Measurements from ENCODE around the gene VAV2. TPM values are rescaled to one million over a fixed set of nuclear protein-coding genes. Genes with fewer than 3 reads are reported as not detected.

VAV2 gene
- polyA plus RNA-seq, 1 of the 3 experiments (the other 2 are of a cell fraction) = 14.9 TPM

DNA sequence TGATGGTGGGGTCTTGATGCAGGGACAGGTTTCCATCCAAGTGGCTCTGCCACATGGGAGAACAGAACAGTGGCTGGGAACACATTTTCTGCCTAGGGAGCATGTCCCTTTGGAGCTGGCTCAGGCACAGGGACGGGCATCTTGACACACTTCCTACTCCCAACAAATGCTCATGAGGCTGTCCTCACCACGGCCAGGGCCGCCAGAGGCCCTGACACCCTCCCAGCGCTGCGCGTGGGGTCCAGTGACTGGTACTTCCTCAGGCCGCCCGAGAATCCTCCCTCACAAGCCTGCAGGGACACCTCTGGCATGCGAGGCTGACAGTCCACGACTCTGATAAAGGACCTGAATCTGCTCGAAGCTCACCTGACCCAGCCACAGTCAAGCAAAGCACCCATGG, 193.0 kb downstream of the VAV2 start:
- Histone ChIP-seq H3F3A (replicated peaks; ENCODE audit: insufficient read depth) (no peaks in the 10 kb centered on the region), H3K4me2 (no peak overlapping the region), H3K4me3 (ENCODE audit: low read depth in 2 of 2, low read length in 1 of 2) (no peak overlapping the region), H3K9ac (no peak overlapping the region), H3K79me2 (ENCODE audit: insufficient read depth) (no peaks in the 10 kb centered on the region), H4K20me1 (ENCODE audit: insufficient read depth) (no peaks in the 10 kb centered on the region), H3K9me3 (no peaks in the 10 kb centered on the region), H3K27ac (ENCODE audit: low read depth in 2 of 2, low read length in 1 of 2) (no peak overlapping the region), H3K27me3 (ENCODE audit: insufficient read depth) (no peaks in the 10 kb centered on the region), H3K9me2 (no peaks in the 10 kb centered on the region), H3K4me1 (ENCODE audit: control insufficient read depth in 1 of 2, insufficient read depth in 2 of 2, low read depth in 1 of 2, low read length in 1 of 2) (peaks cover 0 to 3% of the 10 kb centered on the region in 2 experiments; a peak in 1 of 4 replicates), H2AFZ (ENCODE audit: low read depth) (no peak overlapping the region), H3K36me3 (replicated peaks in 1 of 2; ENCODE audit: control insufficient read depth in 1 of 2, insufficient read depth in 2 of 2, low read length in 1 of 2) (peaks cover 0 to 15% of the 10 kb centered on the region in 2 experiments)
- TF ChIP-seq RFX5 (IDR thresholded peaks at IDR 0.05; ENCODE audit: low read length) = no peak
- no peak for TF ChIP-seq YY1 (IDR thresholded peaks at IDR 0.05; ENCODE audit: low read depth)
- no peak for TF ChIP-seq TCF12 (IDR thresholded peaks at IDR 0.05)
- ChIA-PET POLR2A (no interaction called here), CTCF (interaction anchor here (16.1 kb wide), 1 partner anchor 194 kb away, joined by 236 read pairs; the partner anchor contains the start of gene VAV2)
- DNase-seq = no peak
- WGBS (ENCODE audit: low lambda C conversion rate) = no CpG with 5 or more reads among the region's 11 CpGs

DNA sequence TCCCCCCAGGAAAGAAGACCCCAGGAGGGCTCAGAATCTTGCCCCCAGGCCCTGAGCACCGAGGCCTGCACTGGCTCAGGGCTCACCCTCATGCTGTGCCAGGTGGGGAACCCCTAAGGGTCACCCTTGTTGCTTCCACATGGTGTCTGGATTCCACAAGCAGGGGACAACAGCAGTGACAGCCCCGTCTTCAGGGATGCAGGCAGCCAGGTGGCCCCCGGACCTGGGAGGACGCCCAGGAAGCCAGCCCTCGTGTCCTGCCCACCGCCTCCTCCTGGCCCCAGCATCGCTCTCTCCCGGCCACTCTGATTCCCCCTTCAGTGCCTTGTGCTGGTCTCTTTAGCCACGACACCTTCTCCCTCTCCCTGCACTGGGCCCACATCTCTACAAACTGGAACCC, 194.0 kb downstream of the VAV2 start:
- Histone ChIP-seq H4K20me1 (ENCODE audit: insufficient read depth) (no peaks in the 10 kb centered on the region), H3K9me2 (no peaks in the 10 kb centered on the region), H3K36me3 (replicated peaks in 1 of 2; ENCODE audit: control insufficient read depth in 1 of 2, insufficient read depth in 2 of 2, low read length in 1 of 2) (peaks cover 0 to 16% of the 10 kb centered on the region in 2 experiments), H3K4me3 (ENCODE audit: low read depth in 2 of 2, low read length in 1 of 2) (no peak overlapping the region), H3K27me3 (ENCODE audit: insufficient read depth) (no peaks in the 10 kb centered on the region), H3K4me2 (no peak overlapping the region), H2AFZ (ENCODE audit: low read depth) (no peak overlapping the region), H3K27ac (ENCODE audit: low read depth in 2 of 2, low read length in 1 of 2) (no peak overlapping the region; a peak in 1 of 4 replicates), H3K79me2 (ENCODE audit: insufficient read depth) (no peaks in the 10 kb centered on the region), H3K9me3 (no peaks in the 10 kb centered on the region), H3F3A (replicated peaks; ENCODE audit: insufficient read depth) (no peaks in the 10 kb centered on the region), H3K4me1 (ENCODE audit: control insufficient read depth in 1 of 2, insufficient read depth in 2 of 2, low read depth in 1 of 2, low read length in 1 of 2) (peaks cover 0 to 6% of the 10 kb centered on the region in 2 experiments; a peak in 1 of 4 replicates), H3K9ac (no peak overlapping the region)
- no peak for TF ChIP-seq NRF1 (IDR thresholded peaks at IDR 0.05; ENCODE audit: low read depth, low read length)
- no peak for TF ChIP-seq RFX5 (IDR thresholded peaks at IDR 0.05; ENCODE audit: low read length)
- TF ChIP-seq, protein P1, sequence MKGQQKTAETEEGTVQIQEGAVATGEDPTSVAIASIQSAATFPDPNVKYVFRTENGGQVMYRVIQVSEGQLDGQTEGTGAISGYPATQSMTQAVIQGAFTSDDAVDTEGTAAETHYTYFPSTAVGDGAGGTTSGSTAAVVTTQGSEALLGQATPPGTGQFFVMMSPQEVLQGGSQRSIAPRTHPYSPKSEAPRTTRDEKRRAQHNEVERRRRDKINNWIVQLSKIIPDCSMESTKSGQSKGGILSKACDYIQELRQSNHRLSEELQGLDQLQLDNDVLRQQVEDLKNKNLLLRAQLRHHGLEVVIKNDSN (IDR thresholded peaks at IDR 0.05; ENCODE audit: borderline replicate concordance, low read depth) = no peak
- TF ChIP-seq, protein P2, sequence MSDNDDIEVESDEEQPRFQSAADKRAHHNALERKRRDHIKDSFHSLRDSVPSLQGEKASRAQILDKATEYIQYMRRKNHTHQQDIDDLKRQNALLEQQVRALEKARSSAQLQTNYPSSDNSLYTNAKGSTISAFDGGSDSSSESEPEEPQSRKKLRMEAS (IDR thresholded peaks at IDR 0.05; ENCODE audit: low read depth) = no peak
- WGBS (ENCODE audit: low lambda C conversion rate) = 96% methylated on average over 6 of the region's 9 CpGs
- POLR2A ChIA-PET = no interaction called here
- CTCF ChIA-PET = interaction anchor here (0.9 to 16.1 kb wide), 3 partner anchors 15 to 195 kb away, joined by 3 to 236 read pairs (median 90); partner anchors contain the start of gene VAV2
- DNase-seq = no peak

DNA sequence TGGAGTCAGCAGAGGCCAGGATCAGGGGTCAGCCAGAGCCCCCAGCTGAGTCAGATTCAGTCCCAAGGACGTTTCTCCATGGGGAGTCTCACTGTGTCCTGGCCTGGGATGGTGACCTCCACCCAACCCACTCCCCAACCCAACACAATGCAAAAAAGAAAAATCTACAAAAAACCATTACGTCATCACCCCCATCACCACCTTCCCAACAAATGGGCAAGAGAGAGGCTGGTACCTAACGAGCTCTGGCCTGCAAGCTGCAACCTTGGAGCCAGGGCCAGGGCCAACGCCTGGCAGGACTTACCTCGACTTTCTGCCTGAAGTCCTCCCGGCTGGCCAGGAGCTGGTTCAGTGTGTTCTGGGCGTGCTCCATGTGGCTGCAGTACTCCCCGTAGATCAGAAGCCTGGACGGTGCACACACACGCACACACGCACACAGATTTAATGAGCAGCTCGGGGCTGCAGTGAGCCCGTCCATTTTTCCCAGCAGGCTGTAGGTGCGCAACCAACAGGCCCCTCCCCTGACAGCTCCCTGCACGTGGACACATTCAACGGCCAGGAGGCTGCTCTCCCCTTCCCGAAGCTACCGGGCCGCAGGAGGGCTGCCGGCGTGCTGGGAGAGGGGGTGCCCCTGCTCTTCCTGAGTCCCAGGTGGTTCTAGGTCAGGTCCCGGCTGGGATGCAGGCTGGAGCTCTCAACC, 194.6 kb downstream of the VAV2 start:
- Histone ChIP-seq H3K4me1 (ENCODE audit: control insufficient read depth in 1 of 2, insufficient read depth in 2 of 2, low read depth in 1 of 2, low read length in 1 of 2) (peaks cover 0 to 11% of the 10 kb centered on the region in 2 experiments; a peak in 1 of 4 replicates), H2AFZ (ENCODE audit: low read depth) (no peak overlapping the region), H3K9me2 (no peaks in the 10 kb centered on the region), H3F3A (replicated peaks; ENCODE audit: insufficient read depth) (no peaks in the 10 kb centered on the region), H3K4me2 (no peak overlapping the region), H3K79me2 (ENCODE audit: insufficient read depth) (no peaks in the 10 kb centered on the region), H3K9me3 (no peaks in the 10 kb centered on the region), H4K20me1 (ENCODE audit: insufficient read depth) (no peaks in the 10 kb centered on the region), H3K4me3 (ENCODE audit: low read depth in 2 of 2, low read length in 1 of 2) (no peak overlapping the region), H3K9ac (no peak overlapping the region), H3K27me3 (ENCODE audit: insufficient read depth) (no peaks in the 10 kb centered on the region), H3K36me3 (replicated peaks in 1 of 2; ENCODE audit: control insufficient read depth in 1 of 2, insufficient read depth in 2 of 2, low read length in 1 of 2) (peaks cover 0 to 16% of the 10 kb centered on the region in 2 experiments), H3K27ac (ENCODE audit: low read depth in 2 of 2, low read length in 1 of 2) (no peak overlapping the region)
- WGBS (ENCODE audit: low lambda C conversion rate) = 93% methylated on average over 14 of the region's 22 CpGs
- CTCF ChIA-PET = interaction anchor here (0.9 to 16.1 kb wide), 3 partner anchors 16 to 196 kb away, joined by 3 to 236 read pairs (median 90); partner anchors contain the start of gene VAV2
- DNase-seq = no peak
- POLR2A ChIA-PET = no interaction called here
- TF ChIP-seq GATA2 (CRISPR knock-in tag; IDR thresholded peaks at IDR 0.05) (no peak), EZH2phosphoT487 (IDR thresholded peaks at IDR 0.05; ENCODE audit: borderline replicate concordance, low read depth) (no peak), TCF12 (IDR thresholded peaks at IDR 0.05) (no peak), FOXJ3 (CRISPR knock-in tag; IDR thresholded peaks at IDR 0.05) (no peak), YY1 (IDR thresholded peaks at IDR 0.05; ENCODE audit: low read depth) (no peak), RCOR1 (IDR thresholded peaks at IDR 0.05; ENCODE audit: low read length) (no peak), RFX5 (IDR thresholded peaks at IDR 0.05; ENCODE audit: low read length) (no peak), CHD2 (IDR thresholded peaks at IDR 0.05; ENCODE audit: low read length, partially characterized antibody) (no peak), GABPA (IDR thresholded peaks at IDR 0.05; ENCODE audit: low read depth) (no peak), SMC3 (IDR thresholded peaks at IDR 0.05; ENCODE audit: low read depth, low read length) (no peak), RAD21 (IDR thresholded peaks at IDR 0.05; ENCODE audit: low read length) (no peak), TAF1 (IDR thresholded peaks at IDR 0.05; ENCODE audit: borderline replicate concordance, low read depth, low read length) (no peak)
- TF ChIP-seq, protein P3, sequence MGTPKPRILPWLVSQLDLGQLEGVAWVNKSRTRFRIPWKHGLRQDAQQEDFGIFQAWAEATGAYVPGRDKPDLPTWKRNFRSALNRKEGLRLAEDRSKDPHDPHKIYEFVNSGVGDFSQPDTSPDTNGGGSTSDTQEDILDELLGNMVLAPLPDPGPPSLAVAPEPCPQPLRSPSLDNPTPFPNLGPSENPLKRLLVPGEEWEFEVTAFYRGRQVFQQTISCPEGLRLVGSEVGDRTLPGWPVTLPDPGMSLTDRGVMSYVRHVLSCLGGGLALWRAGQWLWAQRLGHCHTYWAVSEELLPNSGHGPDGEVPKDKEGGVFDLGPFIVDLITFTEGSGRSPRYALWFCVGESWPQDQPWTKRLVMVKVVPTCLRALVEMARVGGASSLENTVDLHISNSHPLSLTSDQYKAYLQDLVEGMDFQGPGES (IDR thresholded peaks at IDR 0.05; ENCODE audit: low read depth, low read length) = no peak
- TF ChIP-seq, protein P4, sequence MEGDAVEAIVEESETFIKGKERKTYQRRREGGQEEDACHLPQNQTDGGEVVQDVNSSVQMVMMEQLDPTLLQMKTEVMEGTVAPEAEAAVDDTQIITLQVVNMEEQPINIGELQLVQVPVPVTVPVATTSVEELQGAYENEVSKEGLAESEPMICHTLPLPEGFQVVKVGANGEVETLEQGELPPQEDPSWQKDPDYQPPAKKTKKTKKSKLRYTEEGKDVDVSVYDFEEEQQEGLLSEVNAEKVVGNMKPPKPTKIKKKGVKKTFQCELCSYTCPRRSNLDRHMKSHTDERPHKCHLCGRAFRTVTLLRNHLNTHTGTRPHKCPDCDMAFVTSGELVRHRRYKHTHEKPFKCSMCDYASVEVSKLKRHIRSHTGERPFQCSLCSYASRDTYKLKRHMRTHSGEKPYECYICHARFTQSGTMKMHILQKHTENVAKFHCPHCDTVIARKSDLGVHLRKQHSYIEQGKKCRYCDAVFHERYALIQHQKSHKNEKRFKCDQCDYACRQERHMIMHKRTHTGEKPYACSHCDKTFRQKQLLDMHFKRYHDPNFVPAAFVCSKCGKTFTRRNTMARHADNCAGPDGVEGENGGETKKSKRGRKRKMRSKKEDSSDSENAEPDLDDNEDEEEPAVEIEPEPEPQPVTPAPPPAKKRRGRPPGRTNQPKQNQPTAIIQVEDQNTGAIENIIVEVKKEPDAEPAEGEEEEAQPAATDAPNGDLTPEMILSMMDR (IDR thresholded peaks at IDR 0.05) = no peak

Measured in SK-N-SH (cell line).